ENCODE data around the gene BDNF.
"Not testable (repeated sequence)": the region's sequence is repeated elsewhere in the genome, so short reads cannot be mapped to it uniquely, and the experiment has no call there.

The BDNF gene

DNA sequence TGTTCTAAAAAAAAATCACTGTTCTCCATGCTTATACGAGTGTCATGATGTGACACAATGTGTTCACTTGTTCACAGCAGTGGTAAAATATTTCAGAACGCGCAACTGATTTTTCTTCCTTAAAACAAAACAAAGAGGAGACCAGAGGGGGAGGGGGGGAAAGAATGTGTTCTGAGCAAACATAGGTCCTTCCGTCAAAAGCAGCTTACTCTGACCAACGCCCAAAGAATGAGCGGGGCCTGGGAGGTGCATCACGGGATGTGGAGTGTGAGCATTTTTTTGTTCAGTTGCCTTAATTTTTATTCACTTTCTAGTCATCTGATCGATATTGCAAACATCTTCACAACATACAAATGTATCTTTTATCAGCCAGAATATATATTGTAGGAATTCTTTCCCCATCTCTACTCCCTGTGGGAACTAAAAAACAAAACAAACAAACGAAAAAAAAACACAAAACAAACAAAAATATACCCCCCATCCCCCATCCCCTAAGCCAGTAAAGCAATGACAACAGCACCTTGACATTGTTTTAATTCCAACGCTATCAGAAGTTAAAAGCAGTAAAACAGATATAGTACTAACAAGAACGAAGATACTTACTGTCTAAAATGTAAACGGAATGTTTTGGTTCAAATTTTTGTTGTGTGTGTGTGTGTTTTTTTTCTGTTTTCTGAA, 43.3 kb downstream of the BDNF start:
- no peak overlapping the region for H3K4me3 Mint-ChIP-seq
- H3K27ac Mint-ChIP-seq: no peak overlapping the region
- peaks cover 6% of the 10 kb centered on the region for H3K9me3 Mint-ChIP-seq
- H3K4me1 Mint-ChIP-seq: no peaks in the 10 kb centered on the region
- DNase-seq (ENCODE audit: low spot score in 2 of 2): no peak
- no peaks in the 10 kb centered on the region for H3K36me3 Mint-ChIP-seq
- ATAC-seq: no peak

DNA sequence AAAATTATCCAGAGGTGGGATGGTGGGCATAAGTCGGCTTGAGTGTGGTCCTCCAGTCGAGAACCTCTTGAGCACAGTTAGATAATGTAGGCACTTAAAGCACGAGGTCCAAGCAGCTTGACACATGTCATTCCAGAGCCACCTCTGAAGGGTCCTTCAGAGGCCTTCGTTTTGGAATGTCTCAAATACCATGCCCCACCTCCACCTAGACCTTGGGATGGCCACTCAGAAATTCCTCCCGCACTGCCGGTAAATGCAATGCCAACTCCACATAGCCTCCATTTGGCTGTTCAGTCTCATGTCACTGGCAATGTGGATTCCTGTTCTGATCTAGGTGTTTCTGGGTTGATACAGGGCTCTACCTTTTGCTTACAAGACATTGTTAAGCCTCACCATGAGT, 43.9 kb downstream of the BDNF start:
- Mint-ChIP-seq H3K36me3 (no peaks in the 10 kb centered on the region), H3K27ac (no peak overlapping the region), H3K4me3 (no peak overlapping the region), H3K4me1 (no peaks in the 10 kb centered on the region), H3K9me3 (peaks cover under 1% of the 10 kb centered on the region)
- ATAC-seq (no peak), DNase-seq (ENCODE audit: low spot score in 2 of 2) (no peak)

DNA sequence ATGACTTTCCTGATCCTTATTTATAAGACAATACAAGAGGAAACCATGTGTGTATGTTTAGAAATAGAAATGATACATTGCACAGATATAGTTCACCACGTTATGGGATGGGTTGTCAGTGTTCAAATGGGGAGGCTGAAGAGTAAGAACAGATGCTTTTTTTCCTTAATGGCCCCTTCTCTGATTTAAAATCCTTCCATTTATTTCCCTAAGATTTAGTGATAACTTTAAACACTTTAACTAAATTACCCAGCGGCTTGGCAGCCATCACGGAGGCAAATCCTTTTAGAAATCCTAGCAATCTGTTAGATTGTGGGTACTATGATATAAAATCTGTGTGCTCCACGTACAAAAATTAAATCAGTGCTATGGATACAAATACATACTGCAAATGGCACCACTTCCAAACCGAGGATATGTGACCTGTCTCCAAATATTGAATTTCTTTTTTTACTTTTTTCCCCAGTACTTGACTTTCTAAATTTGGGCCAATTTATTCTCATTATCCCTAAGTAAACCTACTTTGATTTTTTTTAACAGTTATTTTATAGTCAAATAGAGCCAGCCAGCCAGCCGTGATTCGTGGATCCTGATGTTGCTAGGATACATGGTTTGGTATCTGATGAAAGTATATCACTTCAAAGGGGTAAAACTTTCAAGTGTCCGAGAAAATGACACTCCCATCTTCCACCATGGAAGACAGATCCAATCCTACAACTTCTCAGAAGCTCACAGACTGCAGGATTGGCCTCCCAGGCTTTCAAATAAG, 46.1 kb downstream of the BDNF start:
- no peaks in the 10 kb centered on the region for H3K4me1 Mint-ChIP-seq
- no peaks in the 10 kb centered on the region for H3K36me3 Mint-ChIP-seq
- H3K4me3 Mint-ChIP-seq: no peak overlapping the region
- no peaks in the 10 kb centered on the region for H3K9me3 Mint-ChIP-seq
- no peak overlapping the region for H3K27ac Mint-ChIP-seq
- ATAC-seq (no peak), DNase-seq (ENCODE audit: low spot score in 2 of 2) (no peak)

DNA sequence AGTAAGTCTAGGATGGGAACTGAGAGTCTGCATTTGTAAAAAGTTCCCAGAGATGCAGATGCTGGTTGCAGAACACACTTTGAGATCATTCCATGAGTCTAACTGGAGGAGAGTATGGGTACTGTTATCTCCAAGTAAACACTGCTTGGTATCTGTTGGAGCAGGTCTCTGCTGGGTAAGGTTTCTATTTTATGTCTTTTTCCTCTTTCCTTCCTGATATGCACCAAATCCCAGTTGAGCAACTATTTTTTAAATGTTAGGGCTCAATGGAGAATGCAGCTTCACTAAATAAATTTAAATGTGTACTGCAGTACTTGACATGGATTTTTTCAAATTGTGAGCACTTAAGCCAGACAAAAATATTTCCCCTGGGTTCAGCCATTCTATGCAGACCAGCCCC, 48.5 kb downstream of the BDNF start:
- no peak for DNase-seq (ENCODE audit: low spot score in 2 of 2)
- Mint-ChIP-seq H3K27ac (no peak overlapping the region), H3K4me1 (no peaks in the 10 kb centered on the region), H3K4me3 (no peak overlapping the region), H3K9me3 (no peaks in the 10 kb centered on the region), H3K36me3 (no peaks in the 10 kb centered on the region)
- no peak for ATAC-seq

DNA sequence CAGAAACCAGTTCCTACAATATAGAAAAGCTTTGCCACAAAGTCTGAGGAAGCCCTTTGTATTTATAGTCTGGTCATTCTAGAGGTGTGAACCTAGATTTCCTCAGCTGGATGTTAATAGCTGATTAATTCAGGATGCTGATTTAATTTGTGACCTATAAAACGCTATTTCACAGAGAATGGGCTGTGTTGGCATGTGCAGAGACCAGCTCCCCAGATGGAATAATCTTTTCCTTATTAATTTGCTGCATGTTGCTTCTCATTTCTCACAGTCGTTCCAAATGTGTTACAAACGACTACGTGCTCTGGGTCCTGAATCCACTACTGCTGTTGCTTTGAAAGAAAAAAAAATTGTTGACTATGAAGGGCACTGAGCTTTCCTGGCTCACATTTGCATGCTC, 49.3 kb downstream of the BDNF start:
- Mint-ChIP-seq H3K9me3 (no peaks in the 10 kb centered on the region), H3K27ac (no peak overlapping the region), H3K4me1 (no peaks in the 10 kb centered on the region), H3K36me3 (no peaks in the 10 kb centered on the region), H3K4me3 (no peak overlapping the region)
- no peak for ATAC-seq
- DNase-seq (ENCODE audit: low spot score in 2 of 2): no peak

DNA sequence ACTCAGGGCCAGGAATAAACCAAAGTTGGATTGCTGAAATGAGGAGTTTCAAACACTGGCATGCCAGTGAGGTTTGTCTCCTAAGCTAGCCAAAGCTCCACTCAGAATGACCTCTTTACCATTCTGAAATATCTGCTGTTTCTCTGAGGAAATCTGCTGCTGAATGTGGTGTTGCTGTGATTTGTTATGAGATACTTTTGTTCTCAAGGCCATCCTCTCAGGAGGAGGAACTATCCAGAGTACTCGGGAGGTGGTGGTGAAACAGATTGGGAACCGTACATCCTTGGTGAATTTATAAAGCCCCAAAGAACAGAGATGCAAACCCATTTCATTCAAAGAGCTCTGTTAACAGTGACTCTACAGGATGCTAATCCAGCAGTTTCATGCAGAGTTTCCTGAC, 50.5 kb downstream of the BDNF start:
- no peak overlapping the region for H3K4me3 Mint-ChIP-seq
- H3K9me3 Mint-ChIP-seq: no peaks in the 10 kb centered on the region
- ATAC-seq (no peak), DNase-seq (ENCODE audit: low spot score in 2 of 2) (no peak)
- H3K27ac Mint-ChIP-seq: no peak overlapping the region
- H3K36me3 Mint-ChIP-seq: no peaks in the 10 kb centered on the region
- no peaks in the 10 kb centered on the region for H3K4me1 Mint-ChIP-seq

DNA sequence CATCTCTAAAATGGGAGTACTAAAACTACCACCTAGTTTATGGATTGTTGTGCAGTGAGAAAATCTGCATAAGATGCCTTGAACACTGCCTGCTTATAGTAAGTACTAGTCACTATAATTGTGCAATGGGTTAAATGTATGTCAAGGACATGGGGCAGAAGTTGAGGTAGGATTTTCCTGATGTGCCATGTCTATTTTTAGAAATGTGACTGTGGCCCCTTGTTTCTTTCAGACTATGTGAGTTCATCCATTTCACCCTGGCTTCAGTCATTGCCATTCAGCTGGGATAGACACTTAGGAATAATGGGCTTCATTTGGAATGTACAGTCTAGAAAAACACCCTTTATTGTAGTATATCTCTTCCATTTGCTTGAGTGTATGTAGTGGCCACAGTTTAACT, 51.4 kb downstream of the BDNF start:
- ATAC-seq: no peak
- no peak for DNase-seq (ENCODE audit: low spot score in 2 of 2)
- Mint-ChIP-seq H3K27ac (no peak overlapping the region), H3K4me3 (no peak overlapping the region), H3K4me1 (no peaks in the 10 kb centered on the region), H3K36me3 (no peaks in the 10 kb centered on the region), H3K9me3 (no peaks in the 10 kb centered on the region)

DNA sequence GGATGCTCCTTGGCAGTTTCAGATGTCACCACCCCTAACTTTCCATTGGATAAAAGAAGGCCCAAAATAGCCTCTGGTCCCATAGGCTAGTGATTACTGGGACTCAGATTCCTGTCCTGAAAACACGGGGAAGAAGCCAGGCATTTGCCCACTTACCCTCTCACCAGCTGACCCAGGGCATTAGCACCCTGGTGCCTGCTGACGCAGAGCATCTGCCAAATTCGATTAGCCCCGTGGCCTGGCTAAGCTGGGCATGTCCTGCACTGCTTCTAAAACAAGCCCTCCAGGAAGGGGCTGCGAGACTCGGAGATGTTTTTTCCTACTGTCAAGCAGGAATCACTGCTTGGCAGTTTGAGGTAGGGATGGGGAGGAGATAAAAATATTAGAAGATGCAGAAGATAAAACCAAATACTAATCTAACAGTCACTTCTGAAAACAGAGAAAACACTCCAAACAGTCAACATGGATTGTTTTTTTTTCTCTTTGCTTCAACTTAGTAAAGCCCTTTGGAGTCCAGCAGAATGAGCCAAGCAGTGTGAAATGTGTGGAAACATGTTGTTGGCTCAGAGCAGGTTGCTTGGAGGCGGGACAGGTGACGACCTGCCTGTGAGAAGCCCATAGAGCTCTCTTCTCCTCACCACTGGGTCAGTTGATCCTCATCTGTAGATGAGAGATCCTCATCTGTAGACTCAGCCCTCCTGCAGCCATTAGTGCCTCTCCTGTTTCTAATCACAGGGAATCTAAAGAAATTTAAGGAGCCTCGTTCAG, 54.0 kb downstream of the BDNF start:
- no peak overlapping the region for H3K27ac Mint-ChIP-seq
- no peaks in the 10 kb centered on the region for H3K4me1 Mint-ChIP-seq
- ATAC-seq (no peak), DNase-seq (ENCODE audit: low spot score in 2 of 2) (no peak)
- no peak overlapping the region for H3K4me3 Mint-ChIP-seq
- H3K36me3 Mint-ChIP-seq: no peaks in the 10 kb centered on the region
- no peaks in the 10 kb centered on the region for H3K9me3 Mint-ChIP-seq

DNA sequence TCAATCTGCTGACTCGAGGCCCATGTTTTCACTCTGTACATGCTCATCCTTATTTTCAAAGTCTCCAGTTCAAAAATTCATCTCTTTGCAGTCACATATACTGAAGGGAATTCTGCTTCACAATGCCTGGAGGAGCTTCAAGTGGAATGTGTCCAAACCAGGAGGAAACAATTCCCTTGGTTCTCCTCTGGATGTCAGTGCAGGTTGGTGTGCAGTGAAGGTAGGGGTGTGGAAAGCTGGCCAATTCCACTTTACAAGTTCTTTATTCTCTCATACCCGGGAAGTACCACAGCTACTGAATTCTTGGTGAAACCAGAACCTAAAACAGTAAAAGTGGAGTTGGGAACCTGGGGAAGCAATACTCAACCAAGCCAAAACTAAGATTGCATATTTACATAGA, 57.3 kb downstream of the BDNF start:
- Mint-ChIP-seq H3K36me3 (no peaks in the 10 kb centered on the region), H3K4me1 (no peaks in the 10 kb centered on the region), H3K9me3 (no peaks in the 10 kb centered on the region), H3K27ac (no peak overlapping the region), H3K4me3 (no peak overlapping the region)
- DNase-seq (ENCODE audit: low spot score in 2 of 2) (no peak), ATAC-seq (no peak)

DNA sequence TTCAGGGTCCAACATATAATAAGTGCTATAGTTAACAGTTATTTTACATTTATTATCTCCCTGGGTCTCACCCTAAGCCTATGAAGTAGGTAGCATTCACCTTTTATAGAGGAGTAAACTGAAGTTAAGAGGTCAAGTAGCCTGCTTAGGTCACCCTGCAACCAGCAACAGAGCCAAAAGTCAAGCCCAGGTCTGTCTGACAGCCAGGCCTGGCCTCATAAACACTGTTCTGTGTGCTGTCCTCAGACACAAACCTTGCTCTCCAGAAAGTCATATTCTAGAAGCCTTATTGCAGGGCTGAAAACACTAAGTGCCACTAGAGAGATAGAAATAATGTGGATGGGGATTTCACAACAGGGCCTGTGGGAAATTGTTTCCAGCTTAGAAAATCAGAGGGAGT, 59.3 kb downstream of the BDNF start:
- Mint-ChIP-seq H3K27ac (no peak overlapping the region), H3K9me3 (no peaks in the 10 kb centered on the region), H3K36me3 (no peaks in the 10 kb centered on the region), H3K4me1 (no peaks in the 10 kb centered on the region), H3K4me3 (no peak overlapping the region)
- ATAC-seq: no peak
- DNase-seq (ENCODE audit: low spot score in 2 of 2): no peak

DNA sequence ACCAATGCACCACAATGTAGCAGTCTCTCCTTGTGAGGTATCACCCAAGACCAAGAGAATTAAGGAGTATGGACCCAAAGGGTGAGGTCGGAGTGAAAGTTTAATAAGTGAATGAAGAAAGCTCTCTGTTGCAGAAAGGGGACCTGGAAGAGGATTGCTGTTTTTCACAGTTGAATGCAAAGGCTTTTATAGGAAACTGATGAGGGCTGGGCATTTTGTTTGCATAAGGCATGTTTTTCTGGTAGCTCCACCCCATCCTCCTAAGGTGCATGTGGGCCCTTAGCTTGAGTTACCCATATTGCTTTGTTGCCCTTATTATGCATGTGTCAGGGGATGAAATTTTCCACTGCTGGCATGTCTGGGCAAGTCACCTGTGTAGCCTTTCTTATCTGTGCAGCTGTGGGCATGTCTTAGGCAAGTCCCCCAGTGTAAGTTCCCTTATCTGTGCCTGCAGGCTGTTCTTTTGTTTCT, 64.7 kb downstream of the BDNF start:
- H3K27ac Mint-ChIP-seq: no peak overlapping the region
- no peak overlapping the region for H3K4me3 Mint-ChIP-seq
- H3K4me1 Mint-ChIP-seq: no peaks in the 10 kb centered on the region

DNA sequence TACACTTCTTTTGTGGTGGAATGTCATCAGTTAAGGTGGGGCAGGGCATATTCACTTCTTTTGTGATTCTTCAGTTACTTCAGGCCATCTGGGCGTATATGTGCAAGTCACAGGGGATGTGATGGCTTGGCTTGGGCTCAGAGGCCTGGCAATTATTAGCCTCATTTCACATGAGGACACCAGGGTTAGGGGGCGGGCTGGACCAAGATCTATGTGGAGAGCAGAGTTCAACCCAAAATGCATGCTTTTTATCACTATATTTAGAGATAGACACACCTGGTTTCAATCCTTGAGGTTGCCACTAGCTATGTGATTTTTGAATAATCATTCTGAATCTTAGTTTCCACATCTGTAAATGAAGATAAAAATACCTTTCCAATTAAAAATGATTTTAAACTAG, 65.5 kb downstream of the BDNF start:
- DNase-seq (ENCODE audit: low spot score in 2 of 2); H3K4me3 Mint-ChIP-seq; H3K27ac Mint-ChIP-seq; H3K36me3 Mint-ChIP-seq; H3K4me1 Mint-ChIP-seq; ATAC-seq; H3K9me3 Mint-ChIP-seq: not testable (repeated sequence)

More for the DNA sequence above, 64.7 kb downstream of the BDNF start:
- no peaks in the 10 kb centered on the region for H3K36me3 Mint-ChIP-seq
- H3K9me3 Mint-ChIP-seq: peaks cover 6% of the 10 kb centered on the region
- no peak for ATAC-seq
- no peak for DNase-seq (ENCODE audit: low spot score in 2 of 2)

DNA sequence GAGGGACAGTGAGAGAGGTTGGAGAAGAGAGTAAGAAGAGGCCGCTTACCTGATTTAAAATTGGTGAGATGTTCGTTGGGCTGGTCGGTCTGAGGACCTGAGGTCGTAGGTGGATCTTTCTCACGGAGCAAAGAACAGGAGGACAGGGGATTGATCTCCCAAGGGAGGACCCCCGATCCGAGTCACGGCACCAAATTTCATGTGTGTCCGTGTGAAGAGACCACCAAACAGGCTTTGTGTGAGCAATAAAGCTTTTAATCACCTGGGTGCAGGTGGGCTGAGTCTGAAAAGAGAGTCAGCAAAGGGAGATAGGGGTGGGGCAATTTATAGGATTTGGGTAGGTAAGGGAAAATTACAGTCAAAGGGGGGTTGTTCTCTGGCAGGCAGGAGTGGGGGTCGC, 66.0 kb downstream of the BDNF start:
- not testable (repeated sequence) for H3K9me3 Mint-ChIP-seq; H3K4me3 Mint-ChIP-seq; H3K36me3 Mint-ChIP-seq; ATAC-seq; H3K27ac Mint-ChIP-seq; DNase-seq (ENCODE audit: low spot score in 2 of 2); H3K4me1 Mint-ChIP-seq

DNA sequence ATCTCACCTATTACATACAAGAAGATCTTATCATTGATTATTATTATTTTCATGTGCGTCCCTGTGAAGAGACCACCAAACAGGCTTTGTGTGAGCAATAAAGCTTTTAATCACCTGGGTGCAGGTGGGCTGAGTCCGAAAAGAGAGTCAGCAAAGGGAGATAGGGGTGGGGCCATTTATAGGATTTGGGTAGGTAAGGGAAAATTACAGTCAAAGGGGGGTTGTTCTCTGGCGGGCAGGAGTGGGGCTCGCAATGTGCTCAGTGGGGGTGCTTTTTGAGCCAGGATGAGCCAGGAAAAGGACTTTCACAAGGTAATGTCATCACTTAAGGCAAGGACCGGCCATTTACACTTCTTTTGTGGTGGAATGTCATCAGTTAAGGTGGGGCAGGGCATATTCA, 71.2 kb downstream of the BDNF start:
- DNase-seq (ENCODE audit: low spot score in 2 of 2); H3K36me3 Mint-ChIP-seq; H3K4me1 Mint-ChIP-seq; H3K4me3 Mint-ChIP-seq; H3K9me3 Mint-ChIP-seq; H3K27ac Mint-ChIP-seq; ATAC-seq: not testable (repeated sequence)

DNA sequence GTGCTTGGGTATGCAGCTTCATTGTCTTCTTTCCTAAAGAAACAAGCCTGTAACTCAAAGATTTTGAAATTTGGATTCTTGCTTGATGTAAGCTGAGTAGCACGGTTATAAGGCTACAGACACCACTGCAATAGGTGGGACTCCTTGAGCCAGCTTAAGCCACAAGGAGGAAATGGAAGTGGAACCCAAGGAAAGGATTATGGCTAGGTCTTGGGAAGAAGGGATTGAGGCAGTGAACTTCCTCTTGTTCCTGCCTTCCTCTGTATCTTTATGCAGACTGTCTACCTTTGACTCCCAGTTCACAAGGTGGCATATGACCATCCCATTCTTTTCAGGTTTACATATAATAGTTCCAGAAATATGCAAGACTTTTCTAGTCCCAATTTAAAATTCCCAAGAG, 72.3 kb downstream of the BDNF start:
- DNase-seq (ENCODE audit: low spot score in 2 of 2) (no peak), ATAC-seq (no peak)
- Mint-ChIP-seq H3K4me3 (no peak overlapping the region), H3K9me3 (peaks cover 6% of the 10 kb centered on the region), H3K4me1 (no peaks in the 10 kb centered on the region), H3K27ac (no peak overlapping the region), H3K36me3 (no peaks in the 10 kb centered on the region)

Data from stimulated activated effector memory CD8-positive, alpha-beta T cell treated with anti-CD3 and anti-CD28 coated beads, Interleukin-12 subunit alpha, Interleukin-12 subunit beta, amount 100 ng/mL, for 72 hours (primary cell).